Tibial artery (tissue), 4 donors: ENCODE results near the gene DGKE.

Experiments
- DNase-seq, 2 donors: peaks; one replicate each; pipeline ENCODE4 v3.0.0-alpha.2; 2019
- H3K27ac ChIP-seq, 2 donors: fragments of 200-600 bp; sonication (generic) in 1 of 2; 1 replicate in 1 of 2; 2 replicates in 1 of 2; pipeline ENCODE4 v1.5.1; 2018 to 2019; ENCODE audit warnings: mild to moderate bottlenecking in 1 of 2
- H3K27me3 ChIP-seq, 2 donors: fragments of 200-600 bp; sonication (generic) in 1 of 2; one replicate each; pipeline versions ENCODE4 v1.5.1 to v1.6.0; 2016 to 2019
- H3K36me3 ChIP-seq, 3 donors: fragments of 200-600 bp; sonication (generic) in 2 of 3; one replicate each; pipeline ENCODE4 v1.5.1; 2016 to 2019; ENCODE audit warnings: mild to moderate bottlenecking in 2 of 3
- H3K4me1 ChIP-seq, 4 donors: fragments of 200-600 bp; sonication (generic) in 2 of 4; 1 replicate in 3 of 4; 2 replicates in 1 of 4; pipeline ENCODE4 v1.5.1; 2016 to 2019
- H3K4me3 ChIP-seq, 2 donors: fragments of 200-600 bp; sonication (generic) in 1 of 2; 1 replicate in 1 of 2; 2 replicates in 1 of 2; pipeline ENCODE4 v1.5.1; 2018 to 2019; ENCODE audit warnings: mild to moderate bottlenecking in 2 of 2
- H3K9me3 ChIP-seq, 3 donors: fragments of 200-600 bp; sonication (generic) in 1 of 3; one replicate each; pipeline ENCODE4 v1.5.1; 2016 to 2019
- CTCF ChIP-seq, 2 experiments: fragments of 200-600 bp in 1 of 2; fragments of 450-650 bp in 1 of 2; IDR thresholded peaks; one replicate each; pipeline ENCODE4 v1.5.1; 2017 to 2019; ENCODE audit warnings: antibody characterized with exemption in 2 of 2, mild to moderate bottlenecking in 1 of 2, moderate library complexity in 1 of 2
- intact Hi-C: fragments of 100-400 bp; cut with DNase I; formaldehyde crosslinking; loops from one replicate; pipeline ENCODE4 v1.15.0; 2023; ENCODE audit warnings: low total_unique reads

DGKE gene

DNA sequence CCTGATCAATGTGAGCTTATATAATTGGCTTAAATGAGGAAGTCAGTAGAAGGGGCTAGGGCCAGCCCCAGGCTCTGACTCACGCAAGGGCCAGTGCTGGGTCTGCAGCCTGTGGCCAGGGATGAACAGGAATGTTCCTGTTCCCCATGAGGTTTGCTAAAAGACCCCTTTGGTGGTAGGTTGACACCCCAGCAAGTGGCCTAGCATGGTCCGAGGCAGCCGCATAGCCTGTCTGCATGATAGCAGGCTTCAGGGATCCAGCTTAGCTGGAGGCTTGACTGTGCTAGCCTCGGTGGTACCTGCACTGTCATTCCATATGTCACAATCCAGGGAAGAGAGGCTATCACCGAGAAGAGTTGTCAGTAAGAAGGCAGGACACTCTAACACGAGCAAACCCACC, 56.4 kb downstream of the DGKE start:
- peaks cover 28 to 82% (median 68%) of the 10 kb centered on the region in 3 donors for H3K36me3 ChIP-seq
- no peak for TF ChIP-seq CTCF (IDR thresholded peaks at IDR 0.05)
- intact Hi-C loops, result loop anchor here (5.0 kb wide), 1 partner anchor 52 kb away; no protein-coding TSS in a partner anchor
- H3K4me1 ChIP-seq, result no peaks in the 10 kb centered on the region
- H3K4me3 ChIP-seq, result no peak overlapping the region
- no peak for DNase-seq
- H3K9me3 ChIP-seq, result no peaks in the 10 kb centered on the region
- no peaks in the 10 kb centered on the region for H3K27me3 ChIP-seq
- H3K27ac ChIP-seq, result no peak overlapping the region

- H3K9me3 ChIP-seq, result no peaks in the 10 kb centered on the region
- no peak for TF ChIP-seq CTCF (IDR thresholded peaks at IDR 0.05)
- intact Hi-C loops, result loop anchor here (5.0 kb wide), 1 partner anchor 51 kb away; no protein-coding TSS in a partner anchor
- DNase-seq, result no peak
- no peak overlapping the region for H3K27ac ChIP-seq
- peaks cover 32 to 89% (median 73%) of the 10 kb centered on the region in 3 donors for H3K36me3 ChIP-seq
- H3K27me3 ChIP-seq, result no peaks in the 10 kb centered on the region
- no peak overlapping the region for H3K4me3 ChIP-seq
- H3K4me1 ChIP-seq, result no peaks in the 10 kb centered on the region
These were observed 57.1 kb downstream of the DGKE start for GRCh38 chr17:56890906-56891674.

DNA sequence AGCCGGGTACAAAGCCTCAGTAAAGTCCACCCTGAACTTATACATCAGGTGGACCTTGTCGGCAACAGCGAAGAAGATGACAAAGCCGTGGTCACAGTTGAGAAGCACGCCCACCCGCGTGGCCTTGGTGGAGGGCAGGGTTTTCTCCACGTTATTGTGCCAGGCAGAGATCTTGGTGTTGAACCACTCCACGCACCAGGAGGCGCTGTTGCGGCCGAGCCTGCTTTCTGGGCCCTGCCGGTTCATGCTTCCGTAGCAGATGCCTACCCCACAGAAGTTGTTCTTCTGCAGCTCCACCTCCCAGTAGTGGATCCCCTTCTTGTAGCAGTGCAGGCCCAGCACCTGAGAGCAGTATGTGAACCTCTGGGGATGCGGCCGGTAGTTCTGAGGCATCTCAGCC, 57.8 kb downstream of the DGKE start:
- intact Hi-C loops, result loop anchor here (5.0 kb wide), 1 partner anchor 51 kb away; no protein-coding TSS in a partner anchor
- H3K27ac ChIP-seq, result no peak overlapping the region
- H3K9me3 ChIP-seq, result no peaks in the 10 kb centered on the region
- H3K36me3 ChIP-seq, result peaks cover 32 to 95% (median 73%) of the 10 kb centered on the region in 3 donors
- H3K27me3 ChIP-seq, result no peaks in the 10 kb centered on the region
- H3K4me1 ChIP-seq, result no peaks in the 10 kb centered on the region
- no peak overlapping the region for H3K4me3 ChIP-seq
- DNase-seq, result no peak
- peak; percentile 45 for TF ChIP-seq CTCF (IDR thresholded peaks at IDR 0.05)

DNA sequence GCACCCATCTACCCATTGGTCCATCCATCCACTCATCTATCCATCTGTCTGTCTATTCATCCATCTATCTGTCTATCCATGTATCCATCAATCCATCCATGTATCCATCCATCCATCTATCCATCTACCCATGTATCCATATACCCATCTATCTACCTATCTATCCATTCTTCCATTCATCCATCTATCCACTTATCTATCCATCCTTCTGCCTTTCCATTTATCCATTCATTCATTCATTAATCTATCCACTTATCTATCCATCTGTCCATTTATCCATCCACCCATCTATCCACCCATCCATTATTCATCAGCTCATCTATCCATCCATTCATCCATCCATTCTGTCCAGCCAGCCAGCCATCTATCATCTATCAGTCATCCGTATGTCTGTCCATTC, 58.4 kb downstream of the DGKE start:
- peaks cover 32 to 96% (median 72%) of the 10 kb centered on the region in 3 donors for H3K36me3 ChIP-seq
- H3K4me1 ChIP-seq, result no peaks in the 10 kb centered on the region
- TF ChIP-seq CTCF (IDR thresholded peaks at IDR 0.05), result no peak
- no peaks in the 10 kb centered on the region for H3K27me3 ChIP-seq
- H3K9me3 ChIP-seq, result no peaks in the 10 kb centered on the region
- no peak overlapping the region for H3K4me3 ChIP-seq
- intact Hi-C loops, result loop anchor here (5.0 kb wide), 1 partner anchor 50 kb away; no protein-coding TSS in a partner anchor
- no peak for DNase-seq
- no peak overlapping the region for H3K27ac ChIP-seq

DNA sequence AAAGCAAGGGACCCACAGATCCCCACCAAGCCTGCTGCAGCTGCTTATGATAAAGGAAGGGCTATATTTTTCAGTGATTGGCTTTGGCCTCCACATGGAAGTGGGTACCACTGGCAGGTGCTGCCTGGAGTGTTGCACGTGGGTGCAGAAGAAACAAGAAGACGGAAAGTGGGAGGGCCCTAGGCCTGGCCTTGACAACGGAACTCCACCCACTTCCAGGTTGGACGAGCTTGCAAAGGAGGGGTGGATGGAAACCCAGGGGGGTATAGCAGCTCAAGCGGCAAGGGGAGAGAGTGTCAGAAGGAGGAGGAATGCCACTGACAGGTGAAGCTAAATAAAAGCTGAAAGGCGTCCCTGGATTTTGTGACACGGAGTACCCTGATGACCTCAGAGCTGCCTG, 59.6 kb downstream of the DGKE start:
- H3K9me3 ChIP-seq, result no peaks in the 10 kb centered on the region
- DNase-seq, result no peak
- no peaks in the 10 kb centered on the region for H3K27me3 ChIP-seq
- intact Hi-C loops, result loop anchor here (5.0 kb wide), 1 partner anchor 49 kb away; no protein-coding TSS in a partner anchor
- TF ChIP-seq CTCF (IDR thresholded peaks at IDR 0.05), result no peak
- H3K27ac ChIP-seq, result no peak overlapping the region
- no peak overlapping the region for H3K4me3 ChIP-seq
- H3K36me3 ChIP-seq, result peaks cover 32 to 97% (median 67%) of the 10 kb centered on the region in 3 donors
- no peaks in the 10 kb centered on the region for H3K4me1 ChIP-seq
